Aorta (tissue), 5 donors: ENCODE data around the gene HIC2. TPM values are rescaled to one million over a fixed set of nuclear protein-coding genes. Genes with fewer than 3 reads are reported as not detected.

Source experiments
- ATAC-seq: fragments of 200-7000 bp; cut with Tn5 transposase; one replicate; pipeline ENCODE4 v1.9.1; 2022; ENCODE audit warnings: moderate library complexity; ENCODE audit not compliant: low FRiP score
- DNase-seq, 2 donors: peaks; one replicate each; pipeline ENCODE4 v3.0.0-alpha.2; 2020
- H3K27ac ChIP-seq, 2 donors: one replicate each; pipeline ENCODE4 v1.5.1; 2013; ENCODE audit warnings: low read length in 2 of 2, mild to moderate bottlenecking in 2 of 2, moderate library complexity in 2 of 2, control low read depth in 1 of 2, inconsistent platforms in 1 of 2, low read depth in 1 of 2
- H3K27me3 ChIP-seq, 2 donors: one replicate each; pipeline ENCODE4 v1.6.1; 2013; ENCODE audit warnings: control low read depth in 1 of 2, low read length in 1 of 2, mild to moderate bottlenecking in 1 of 2, moderate library complexity in 1 of 2; ENCODE audit not compliant: insufficient read depth in 2 of 2, control insufficient read depth in 1 of 2
- H3K36me3 ChIP-seq, 2 donors: one replicate each; pipeline ENCODE4 v1.6.1; 2013; ENCODE audit warnings: control low read depth in 1 of 2, low read length in 1 of 2, mild to moderate bottlenecking in 1 of 2; ENCODE audit not compliant: insufficient read depth in 2 of 2, control insufficient read depth in 1 of 2
- H3K4me1 ChIP-seq, 2 donors: one replicate each; pipeline ENCODE4 v1.6.1; 2013; ENCODE audit warnings: low read length in 2 of 2, control low read depth in 1 of 2, mild to moderate bottlenecking in 1 of 2, moderate library complexity in 1 of 2; ENCODE audit not compliant: insufficient read depth in 2 of 2, control insufficient read depth in 1 of 2
- H3K4me3 ChIP-seq, 2 donors: one replicate each; pipeline ENCODE4 v1.5.1; 2013; ENCODE audit warnings: low read length in 2 of 2, control low read depth in 1 of 2, mild to moderate bottlenecking in 1 of 2
- H3K9me3 ChIP-seq: one replicate; pipeline ENCODE4 v1.6.1; 2013; ENCODE audit warnings: mild to moderate bottlenecking, low read length; ENCODE audit not compliant: control insufficient read depth
- WGBS, 2 donors: extraction: QIAGEN DNeasy Blood & Tissue Kit; methylation state at CpG; one replicate each; pipeline ENCODE4 v1.1.7; 2013; 5-methylcytosine and 5-hydroxymethylcytosine counted together
- intact Hi-C, 2 donors: fragments of 100-400 bp; cut with DNase I; formaldehyde crosslinking; loops; one replicate each; pipeline versions ENCODE4 v1.14.2 to v1.15.0; 2022
- polyA plus RNA-seq, 2 donors: library from polyadenylated mRNA; stranded (reverse); fragments of 200-250 nt; gene quantifications; one replicate each; pipeline ENCODE4 v1.2.3, GENCODE V29; 2013
- total RNA-seq, 2 donors: library from RNA; stranded (reverse); fragmentation: NEBNext Ultra II Directional; extraction: Animal tissue kit (Norgen Biotek cat#: 25700); gene quantifications; one replicate each; pipeline ENCODE4 v1.2.1, GENCODE V29; 2021
- donor health status: healthy with polysubstance abuse.
- donor health status: Bipolar disorder and iron deficiency.
- donor health status: DM: no; HTN: no; CAD: no.
- donor health status: DM: no; HTN: no; CAD: no.
- donor health status: DM: yes; HTN: yes; CAD: no.

HIC2 gene
- total and polyA plus RNA-seq, 4 donors: 0.38 to 5.4 (median 2.9) TPM

DNA sequence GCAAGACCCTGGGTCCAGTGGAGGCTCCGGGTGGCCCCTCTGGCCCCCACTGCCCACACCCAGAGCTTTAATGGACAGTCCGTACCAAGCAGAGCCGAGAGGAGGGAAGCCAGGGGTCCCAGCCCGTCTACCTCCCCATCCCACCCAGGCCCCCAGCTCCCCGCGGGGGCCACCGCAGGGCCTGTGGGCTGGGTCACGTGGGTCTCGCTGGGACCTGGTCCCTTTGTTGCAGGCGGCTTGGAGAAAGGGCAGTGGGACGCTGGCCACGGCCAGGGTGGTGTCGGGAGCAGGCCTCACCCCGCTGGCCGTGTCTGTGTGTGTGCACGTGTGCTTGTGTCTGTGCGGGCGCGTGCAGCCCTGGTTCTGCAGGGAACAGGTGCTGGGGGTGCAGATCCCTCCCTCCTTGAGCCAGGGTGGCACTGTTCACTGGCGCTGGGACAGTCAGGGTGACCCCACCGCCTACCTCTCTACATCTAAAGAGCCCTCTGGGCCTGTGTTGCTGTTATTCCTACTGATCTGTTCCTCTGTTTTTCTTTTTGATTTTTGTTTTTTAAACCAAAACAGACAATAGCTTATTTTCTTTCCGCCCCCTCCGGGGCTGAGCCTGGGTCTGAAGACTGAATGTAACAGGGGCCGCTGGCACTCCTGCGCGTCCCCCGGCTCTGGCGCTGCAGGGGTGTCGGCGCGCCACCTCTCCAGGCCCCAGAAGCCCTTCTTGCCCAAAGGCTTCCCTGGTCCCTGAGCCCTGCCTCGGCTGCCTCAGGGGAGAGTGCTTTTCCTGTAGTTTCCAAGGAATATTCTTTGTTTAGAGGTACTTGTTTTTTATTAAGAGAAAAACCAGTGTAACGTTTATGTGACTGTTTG lies 29.9 kb downstream of the HIC2 start:
- peak; percentile 40 to 63 for DNase-seq
- ATAC-seq: no peak
- intact Hi-C loops: no loop called here
- 95% methylated on average over 33 of the region's 33 CpGs for WGBS, 2 donors
- H3K4me3 ChIP-seq: no peak overlapping the region
- H3K27ac ChIP-seq: no peak overlapping the region
- H3K4me1 ChIP-seq: no peaks in the 10 kb centered on the region
- peaks cover 0 to 2% of the 10 kb centered on the region in 2 donors for H3K36me3 ChIP-seq
- no peaks in the 10 kb centered on the region for H3K9me3 ChIP-seq
- H3K27me3 ChIP-seq: no peaks in the 10 kb centered on the region

DNA sequence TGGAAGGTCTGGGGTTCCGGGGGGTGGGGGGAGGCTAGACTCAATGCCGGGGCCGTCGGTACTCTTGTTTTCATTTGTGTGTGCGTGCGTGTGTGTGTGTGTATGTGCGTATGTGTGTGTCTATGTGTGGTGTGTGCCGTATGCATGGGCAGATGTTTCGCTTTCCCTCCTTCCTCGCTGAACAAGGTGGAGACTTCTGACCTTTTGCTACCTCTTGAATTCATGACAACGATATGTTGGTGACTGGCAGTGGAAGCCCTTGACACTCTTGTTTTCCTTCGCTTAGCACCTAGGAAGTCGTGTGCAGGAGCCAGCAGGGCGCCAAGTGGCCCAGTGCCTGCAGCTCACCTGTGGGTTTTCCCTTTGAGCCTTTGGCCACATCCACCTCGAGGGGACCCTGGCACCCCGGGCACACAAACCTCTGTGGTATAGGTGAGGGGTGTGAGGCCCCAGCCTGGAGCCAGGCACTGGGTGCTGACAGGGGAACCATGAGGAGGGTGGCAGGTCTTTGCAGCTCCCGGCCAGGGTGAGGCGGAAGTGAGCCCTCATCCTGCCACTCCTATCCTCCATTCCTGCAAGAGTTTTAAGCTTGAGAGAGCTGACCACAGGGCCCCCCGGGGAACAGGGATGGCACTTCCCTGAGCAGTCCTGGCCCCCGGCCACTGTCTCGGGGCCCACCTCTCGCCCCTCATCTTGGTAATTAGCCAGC lies 30.7 kb downstream of the HIC2 start:
- 91 to 94% methylated on average over 21 to 22 of the region's 22 CpGs for WGBS, 2 donors
- H3K4me3 ChIP-seq: no peak overlapping the region
- intact Hi-C loops: no loop called here
- ATAC-seq: no peak
- no peaks in the 10 kb centered on the region for H3K4me1 ChIP-seq
- peak; percentile 29 to 53 for DNase-seq
- peaks cover 0 to 2% of the 10 kb centered on the region in 2 donors for H3K36me3 ChIP-seq
- H3K27ac ChIP-seq: no peak overlapping the region
- no peaks in the 10 kb centered on the region for H3K27me3 ChIP-seq
- H3K9me3 ChIP-seq: no peaks in the 10 kb centered on the region

DNA sequence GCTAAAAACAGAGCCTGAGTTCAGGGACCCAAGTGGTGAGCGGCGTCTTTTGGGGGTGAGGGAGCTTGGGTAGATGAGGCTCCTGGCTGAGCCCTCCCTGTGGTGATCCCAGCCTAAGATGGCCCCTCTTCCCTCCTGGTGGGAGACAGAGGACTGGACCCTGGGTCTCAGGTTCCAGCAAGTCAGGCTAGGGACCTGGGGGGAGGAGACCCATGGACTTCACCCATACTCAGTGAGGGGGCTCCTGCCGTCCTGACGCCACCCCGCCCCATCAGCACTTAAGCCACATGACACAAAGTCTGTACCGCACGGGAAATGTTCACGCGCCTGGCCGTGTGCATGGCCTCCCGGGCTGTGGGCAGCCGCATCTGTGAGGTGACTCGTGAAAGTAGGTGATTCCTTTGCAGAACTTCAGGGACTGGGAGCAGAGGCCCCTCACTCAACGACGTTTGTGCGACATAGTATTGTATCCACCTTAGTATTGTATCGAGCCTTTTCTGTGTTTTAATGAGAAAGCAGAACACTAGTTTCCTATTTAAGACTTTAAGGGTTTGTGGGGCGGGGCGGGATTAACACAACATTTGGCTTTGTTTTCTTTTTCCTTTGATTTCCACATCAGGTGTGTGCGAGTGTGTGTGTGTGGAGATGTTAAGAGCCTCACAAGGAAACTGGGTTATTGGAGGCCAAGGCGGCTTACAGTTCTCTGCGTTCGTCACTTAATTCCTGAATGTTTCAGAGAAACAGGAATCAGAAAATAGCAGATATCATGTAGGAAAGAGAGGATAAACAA lies 31.7 kb downstream of the HIC2 start:
- Histone ChIP-seq H3K36me3 (peaks cover 0 to 2% of the 10 kb centered on the region in 2 donors), H3K4me1 (no peaks in the 10 kb centered on the region), H3K4me3 (no peak overlapping the region), H3K27me3 (no peaks in the 10 kb centered on the region), H3K27ac (no peak overlapping the region), H3K9me3 (no peaks in the 10 kb centered on the region)
- no peak for ATAC-seq
- peak; percentile 29 to 68 for DNase-seq
- intact Hi-C loops: no loop called here
- WGBS, 2 donors: 95% methylated on average over 23 of the region's 23 CpGs

DNA sequence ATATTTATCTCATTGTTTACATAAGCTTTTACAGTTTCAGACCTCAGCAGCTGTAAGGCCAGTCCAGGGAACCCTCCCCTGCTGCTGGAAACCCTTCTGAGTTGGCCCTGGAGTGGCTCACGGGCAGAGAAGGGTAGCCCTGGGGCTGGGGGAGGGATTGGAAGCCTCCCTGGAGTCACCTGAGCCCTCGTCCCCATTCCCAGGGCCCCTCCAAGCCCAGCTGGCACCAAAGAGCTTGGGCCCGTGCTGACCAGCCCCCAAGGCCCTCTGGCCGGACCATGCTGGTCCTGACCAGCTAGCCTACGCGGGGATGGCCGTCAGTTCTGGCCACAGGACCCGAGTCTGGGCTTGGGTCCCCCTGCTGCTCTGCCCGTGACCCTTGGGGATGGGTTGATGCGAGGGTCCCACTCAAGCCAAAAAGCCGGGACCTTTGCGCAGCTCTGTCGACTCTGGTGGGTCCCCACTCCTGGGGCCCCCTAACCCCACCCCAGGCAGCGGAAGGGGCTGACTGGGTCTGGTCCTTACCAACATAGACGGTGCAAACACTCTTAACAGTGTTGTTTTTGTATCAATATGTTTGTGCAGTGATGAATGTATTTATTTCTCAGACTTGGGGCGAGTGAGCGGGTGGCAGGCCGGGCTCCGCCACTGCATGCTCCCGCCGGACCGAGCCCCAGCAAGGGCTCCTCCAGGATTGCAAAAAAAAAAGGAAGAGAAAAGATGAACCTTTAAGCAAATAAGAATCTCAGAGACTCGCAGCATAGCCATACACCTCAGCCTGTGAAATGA lies 32.6 kb downstream of the HIC2 start:
- H3K27me3 ChIP-seq: no peaks in the 10 kb centered on the region
- H3K27ac ChIP-seq: no peak overlapping the region
- intact Hi-C loops: no loop called here
- H3K4me1 ChIP-seq: no peaks in the 10 kb centered on the region
- H3K4me3 ChIP-seq: no peak overlapping the region
- no peak for ATAC-seq
- peak; percentile 26 to 68 for DNase-seq
- WGBS, 2 donors: 94 to 95% methylated on average over 23 of the region's 23 CpGs
- H3K9me3 ChIP-seq: no peaks in the 10 kb centered on the region
- H3K36me3 ChIP-seq: peaks cover 0 to 2% of the 10 kb centered on the region in 2 donors

DNA sequence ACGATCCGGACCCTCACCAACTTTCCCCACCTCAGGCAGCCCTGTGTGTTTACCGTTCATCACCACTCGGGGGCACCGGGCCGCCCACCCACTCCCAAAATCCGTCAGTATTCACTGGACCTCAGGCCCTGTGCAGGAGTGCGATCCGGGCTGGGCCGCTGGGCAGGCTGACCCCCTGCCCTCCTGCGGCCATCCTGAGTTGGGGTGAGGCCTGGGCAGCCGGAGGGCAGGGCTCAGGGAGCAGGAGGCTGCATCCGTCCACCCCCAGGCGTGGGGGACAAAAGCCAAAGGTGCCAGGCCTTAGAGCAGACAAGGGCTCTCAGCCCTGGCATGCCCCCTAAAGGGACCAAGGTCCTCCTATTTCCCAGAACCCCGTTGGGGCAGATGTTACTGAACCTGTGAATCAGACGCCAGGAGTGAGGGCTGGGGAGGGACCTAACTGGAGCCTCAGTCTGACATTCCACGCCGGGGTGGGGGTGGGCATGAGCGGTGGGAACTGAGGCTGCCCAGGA lies 33.2 kb downstream of the HIC2 start:
- Histone ChIP-seq H3K27me3 (no peaks in the 10 kb centered on the region), H3K4me3 (no peak overlapping the region), H3K9me3 (no peaks in the 10 kb centered on the region), H3K27ac (no peak overlapping the region), H3K36me3 (peaks cover 0 to 2% of the 10 kb centered on the region in 2 donors), H3K4me1 (no peaks in the 10 kb centered on the region)
- DNase-seq (peak; percentile 27 to 61), ATAC-seq (no peak)
- intact Hi-C loops: no loop called here
- WGBS, 2 donors: 88 to 89% methylated on average over 19 of the region's 19 CpGs

DNA sequence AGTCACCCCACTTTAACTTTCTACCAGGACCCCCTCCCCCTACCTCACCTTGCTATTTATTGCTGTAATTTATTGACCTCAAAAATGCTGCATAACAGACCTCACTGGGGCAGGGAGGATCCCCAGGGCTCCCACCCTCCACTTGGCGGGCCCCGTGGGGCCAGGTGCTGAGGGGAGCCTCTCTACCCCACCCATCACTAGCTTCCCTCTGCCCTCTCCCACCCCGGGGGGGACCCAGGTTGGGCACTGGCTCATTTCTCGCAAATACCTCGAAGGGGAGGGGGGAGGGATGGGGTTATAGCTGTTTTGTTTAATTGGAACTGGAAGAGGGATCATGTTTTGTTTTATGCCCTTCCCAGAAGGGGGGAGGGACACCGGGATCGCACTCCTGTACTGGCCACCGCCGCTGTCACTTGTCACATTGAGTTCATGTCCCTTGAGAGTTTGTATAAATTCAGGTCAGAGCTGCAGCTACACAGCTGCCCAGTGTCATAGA lies 33.7 kb downstream of the HIC2 start:
- Histone ChIP-seq H3K4me3 (no peak overlapping the region), H3K9me3 (no peaks in the 10 kb centered on the region), H3K4me1 (no peaks in the 10 kb centered on the region), H3K27me3 (no peaks in the 10 kb centered on the region), H3K27ac (no peak overlapping the region), H3K36me3 (peaks cover 0 to 2% of the 10 kb centered on the region in 2 donors)
- intact Hi-C loops: no loop called here
- WGBS, 2 donors: 83 to 87% methylated on average over 8 to 9 of the region's 9 CpGs
- ATAC-seq (no peak), DNase-seq (peak; percentile 19 to 69)

DNA sequence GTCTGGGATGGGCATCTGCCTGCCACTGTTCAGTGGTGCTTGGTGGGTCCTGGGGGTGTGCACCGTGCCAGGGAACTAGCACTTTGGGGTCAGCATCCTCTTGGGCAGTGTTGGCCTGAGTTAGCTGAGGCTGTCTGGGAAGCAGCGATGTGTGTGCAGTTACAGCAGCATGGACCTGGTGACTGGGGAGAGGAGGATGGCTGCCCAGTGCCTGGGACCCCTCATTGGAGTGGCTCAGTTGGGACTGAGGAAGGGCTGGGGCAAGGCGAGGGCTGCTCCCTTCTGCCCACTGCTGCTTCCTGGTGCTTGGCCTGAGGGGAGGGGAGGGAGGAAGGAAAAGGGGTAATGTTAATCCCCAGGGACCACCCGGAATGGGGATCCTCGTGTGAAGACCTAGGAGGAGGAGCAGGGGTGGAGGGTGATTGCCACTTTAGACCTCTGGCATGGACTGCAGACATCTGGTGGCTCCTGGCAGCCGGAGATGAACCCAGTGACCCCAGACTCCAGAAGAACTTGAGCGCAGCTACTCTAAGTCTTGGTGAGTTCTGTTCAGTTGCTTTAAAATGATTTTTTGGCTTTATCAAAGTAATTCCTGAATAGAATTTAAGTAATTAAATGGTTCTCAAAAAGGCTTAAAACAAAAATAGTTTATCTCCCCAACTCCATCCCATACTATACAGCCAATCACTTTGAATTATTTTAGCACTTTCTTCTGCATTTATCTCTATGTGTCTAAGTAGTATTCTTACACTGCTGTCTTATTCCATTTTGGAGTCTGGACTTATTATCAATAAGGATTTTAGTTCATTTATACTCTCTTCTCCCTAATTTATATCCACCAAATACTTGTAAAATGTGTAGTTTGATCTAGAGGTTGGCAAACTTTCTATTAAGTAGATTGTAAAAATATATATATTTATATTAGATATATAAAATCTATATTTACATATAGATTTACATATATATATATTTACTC lies 34.7 kb downstream of the HIC2 start:
- Histone ChIP-seq H3K27ac (no peak overlapping the region), H3K36me3 (no peaks in the 10 kb centered on the region), H3K9me3 (no peaks in the 10 kb centered on the region), H3K4me1 (no peaks in the 10 kb centered on the region), H3K4me3 (no peak overlapping the region), H3K27me3 (no peaks in the 10 kb centered on the region)
- no peak for ATAC-seq
- peak in 1 of 2 donors; percentile 32 for DNase-seq
- WGBS, 2 donors: 86% methylated on average over 6 to 7 of the region's 7 CpGs
- intact Hi-C loops: no loop called here
